Measurements from ENCODE around the gene ARID5B.
"Not testable (repeated sequence)": the region's sequence is repeated elsewhere in the genome, so short reads cannot be mapped to it uniquely, and the experiment has no call there.

The ARID5B gene

GRCh38 chr10:61900829-61901792 lies at the start of gene ARID5B:
Gene ARID5B (plus strand): TSS chr10:61901699. CDS start chr10:61901710, 11 bp downstream.
- DNase-seq (ENCODE audit: low read depth): no peak

- DNase-seq (ENCODE audit: low read depth): no peak
Observed at GRCh38 chr10:61852261-61852660, 49.2 kb upstream of the ARID5B start.

GRCh38 chr10:61855771-61856170 lies 45.7 kb upstream of the ARID5B start:
- no peak for DNase-seq (ENCODE audit: low read depth)

- no peak for DNase-seq (ENCODE audit: low read depth)
Observed at GRCh38 chr10:61857746-61858145, 43.8 kb upstream of the ARID5B start.

- no peak for DNase-seq (ENCODE audit: low read depth)
Observed at GRCh38 chr10:61859786-61860185, 41.7 kb upstream of the ARID5B start.

DNA sequence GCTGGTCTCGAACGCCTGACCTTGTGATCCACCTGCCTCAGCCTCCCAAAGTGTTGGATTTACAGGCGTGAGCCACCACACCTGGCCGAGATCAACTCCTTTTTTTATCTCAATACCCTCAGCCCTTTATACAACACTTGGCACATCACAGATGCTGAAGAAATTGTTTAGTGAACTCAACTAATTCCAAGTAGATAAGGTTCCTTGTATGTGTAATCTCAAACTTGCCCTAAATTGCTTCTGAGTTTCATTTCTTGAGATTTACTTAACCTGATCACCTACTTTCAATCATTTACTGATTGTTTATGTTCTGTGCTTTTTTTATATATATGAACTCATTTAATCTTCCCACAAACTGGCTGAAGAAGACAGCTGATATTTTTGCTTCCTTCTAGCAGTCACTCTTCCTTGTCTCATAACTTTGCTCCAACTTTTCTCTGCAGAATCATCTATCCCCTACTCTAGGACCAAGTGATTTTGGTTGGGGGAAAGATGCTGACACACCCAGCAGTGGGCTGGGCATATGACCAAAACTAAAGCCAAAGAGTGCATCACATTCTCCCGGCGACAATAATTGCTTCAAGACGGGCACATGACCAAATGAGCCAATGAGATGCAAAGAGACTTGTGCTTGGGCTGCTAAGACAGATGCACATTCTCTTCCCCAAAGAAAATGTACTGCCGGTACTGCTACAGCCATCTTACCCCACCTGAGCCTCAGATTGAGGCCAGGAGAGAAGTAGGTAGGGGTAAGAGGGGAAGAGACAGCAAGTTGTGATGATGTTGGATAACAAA lies 40.3 kb upstream of the ARID5B start:
- no peak for DNase-seq (ENCODE audit: low read depth)

GRCh38 chr10:61863981-61864380 lies 37.5 kb upstream of the ARID5B start:
- no peak for DNase-seq (ENCODE audit: low read depth)

- no peak for DNase-seq (ENCODE audit: low read depth)
Observed at GRCh38 chr10:61866700-61867368, 34.7 kb upstream of the ARID5B start.

DNA sequence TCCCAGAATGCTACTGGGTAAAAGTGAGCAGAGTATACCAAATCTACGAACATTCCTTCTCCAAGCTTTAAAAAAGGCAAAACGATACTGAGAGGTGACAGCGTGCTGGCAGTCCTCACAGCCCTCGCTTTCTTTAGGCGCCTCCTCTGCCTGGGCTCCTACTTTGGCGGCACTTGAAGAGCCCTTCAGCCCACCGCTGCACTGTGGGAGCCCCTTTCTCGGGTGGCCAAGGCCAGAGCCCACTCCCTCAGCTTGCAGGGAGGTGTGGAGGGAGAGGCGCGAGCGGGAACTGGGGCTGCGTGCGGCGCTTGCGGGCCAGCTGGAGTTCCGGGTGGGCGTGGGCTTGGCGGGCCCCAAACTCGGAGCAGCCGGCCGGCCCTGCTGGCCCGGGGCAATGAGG lies 34.1 kb upstream of the ARID5B start:
- not testable (repeated sequence) for DNase-seq (ENCODE audit: low read depth)

DNA sequence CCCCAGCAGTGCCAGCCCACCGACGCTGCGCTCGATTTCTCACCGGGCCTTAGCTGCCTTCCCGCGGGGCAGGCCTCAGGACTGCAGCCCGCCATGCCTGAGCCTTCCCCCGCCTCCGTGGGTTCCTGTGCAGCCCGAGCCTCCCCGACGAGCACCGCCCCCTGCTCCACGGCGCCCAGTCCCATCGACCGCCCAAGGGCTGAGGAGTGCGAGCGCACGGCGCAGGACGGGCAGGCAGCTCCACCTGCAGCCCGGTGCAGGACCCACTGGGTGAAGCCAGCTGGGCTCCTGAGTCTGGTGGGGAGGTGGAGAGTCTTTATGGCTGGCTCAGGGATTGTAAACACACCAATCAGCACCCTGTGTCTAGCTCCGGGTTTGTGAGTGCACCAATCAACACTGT lies 33.7 kb upstream of the ARID5B start:
- not testable (repeated sequence) for DNase-seq (ENCODE audit: low read depth)

- no peak for DNase-seq (ENCODE audit: low read depth)
Observed at GRCh38 chr10:61869041-61869675, 32.3 kb upstream of the ARID5B start.

- no peak for DNase-seq (ENCODE audit: low read depth)
Observed at GRCh38 chr10:61869774-61870525, 31.5 kb upstream of the ARID5B start.

- no peak for DNase-seq (ENCODE audit: low read depth)
Observed at GRCh38 chr10:61870526-61870895, 31.0 kb upstream of the ARID5B start.

DNA sequence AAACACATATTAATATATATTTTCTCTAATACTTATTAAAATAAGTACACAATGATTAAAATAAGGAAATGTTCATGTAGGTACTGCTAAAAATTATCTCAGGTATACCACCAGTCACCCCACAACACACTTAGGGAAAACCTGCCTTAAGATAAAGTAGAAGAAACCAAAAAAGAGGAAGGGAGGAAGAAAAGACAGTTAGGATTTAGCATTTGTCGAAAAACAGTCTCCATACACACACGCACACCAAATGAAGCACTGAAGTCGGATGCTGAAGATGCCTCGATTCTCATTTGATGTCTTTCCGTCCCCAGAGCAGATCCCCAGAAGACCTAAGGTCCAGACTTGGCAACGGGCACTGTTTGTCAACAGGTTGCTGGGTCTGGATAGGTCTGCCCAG lies 30.0 kb upstream of the ARID5B start:
- no peak for DNase-seq (ENCODE audit: low read depth)

DNA sequence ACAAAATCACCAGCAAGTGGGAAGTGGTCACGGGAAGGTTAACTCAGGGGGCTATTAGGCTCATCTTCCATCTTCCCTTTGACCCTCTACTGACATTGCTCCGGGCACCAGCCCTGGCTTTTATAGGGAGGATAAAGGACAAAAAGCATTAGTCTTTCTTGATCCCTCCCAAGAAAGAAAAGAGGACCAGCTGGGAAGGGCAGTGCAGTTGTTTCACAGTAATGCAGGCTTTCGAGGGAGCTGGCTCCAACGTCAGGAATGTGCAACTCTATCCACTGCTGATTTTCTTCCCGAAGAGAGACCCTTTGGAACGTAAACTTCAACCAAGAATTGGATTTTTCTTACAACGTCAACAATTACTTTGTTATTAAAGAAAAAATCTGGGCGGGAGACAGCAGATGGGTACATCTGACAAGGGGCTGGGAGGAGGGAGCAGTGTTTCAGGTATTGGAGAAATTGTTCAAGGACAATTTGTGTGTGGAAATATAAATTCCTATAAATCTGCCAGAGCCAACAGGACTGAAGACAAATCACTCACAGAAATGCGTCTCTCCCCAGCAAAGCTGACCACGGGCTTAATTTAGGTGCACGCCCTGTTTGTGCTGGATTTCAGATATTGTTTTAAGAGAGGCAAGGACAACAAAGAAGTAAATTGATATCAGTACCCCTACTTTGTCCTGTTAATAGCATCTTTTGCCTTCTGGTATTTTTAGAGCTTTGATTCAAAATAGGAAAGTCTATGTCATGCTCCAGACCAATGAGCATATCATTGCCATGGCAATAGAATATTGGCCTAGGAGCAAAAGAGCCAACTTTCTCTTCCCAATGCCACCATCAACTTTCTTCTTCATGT lies 23.4 kb upstream of the ARID5B start:
- DNase-seq (ENCODE audit: low read depth): no peak

DNA sequence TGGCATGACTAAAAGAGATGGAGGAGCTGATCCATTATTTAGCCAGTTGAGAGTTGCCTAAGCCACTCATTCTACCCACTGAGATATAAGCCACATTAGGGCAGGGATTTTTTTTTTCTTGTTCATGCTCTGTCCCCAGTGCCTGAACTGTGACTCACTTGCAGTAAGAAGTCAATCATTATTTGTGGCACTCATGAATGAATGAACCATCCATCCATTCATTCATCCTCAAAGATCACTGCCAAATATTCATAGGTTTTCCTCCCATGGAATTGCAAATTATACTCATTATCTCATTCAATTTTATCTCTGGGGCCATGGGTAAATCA lies 22.8 kb upstream of the ARID5B start:
- DNase-seq (ENCODE audit: low read depth): no peak

DNA sequence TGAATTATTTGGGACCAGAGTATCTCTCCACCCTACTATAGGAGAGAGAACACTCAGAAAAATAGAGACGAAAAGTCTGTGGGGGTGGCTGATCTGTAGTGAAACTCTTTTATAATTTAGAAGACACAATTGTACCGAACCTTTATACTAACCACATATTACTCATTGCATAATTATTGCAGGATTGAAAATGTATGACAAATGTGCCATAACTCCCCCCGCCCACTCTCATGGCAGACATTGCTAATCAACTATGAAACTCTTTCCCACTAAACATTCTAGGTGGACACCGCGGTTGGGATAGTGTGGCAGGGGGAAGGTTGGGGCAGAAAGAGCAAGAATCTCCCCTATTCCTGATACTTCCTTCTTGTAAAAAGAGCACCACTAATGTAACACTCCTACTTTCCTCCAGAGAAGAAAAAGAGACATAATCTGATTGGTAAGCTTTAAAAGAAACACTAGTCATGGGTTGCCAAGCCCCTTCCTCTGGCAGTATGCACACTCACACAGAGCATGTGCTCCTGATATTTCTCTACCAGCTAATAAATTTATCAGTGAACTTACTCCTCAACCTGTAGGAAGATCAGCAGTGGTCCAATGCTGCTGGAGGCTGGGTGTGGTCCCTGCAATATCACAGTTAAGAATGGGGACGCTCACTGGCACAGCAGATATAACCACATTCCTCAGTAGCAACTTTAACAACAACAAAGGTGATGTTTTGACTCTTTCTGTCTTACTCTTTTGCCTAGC lies 18.7 kb upstream of the ARID5B start:
- no peak for DNase-seq (ENCODE audit: low read depth)

DNA sequence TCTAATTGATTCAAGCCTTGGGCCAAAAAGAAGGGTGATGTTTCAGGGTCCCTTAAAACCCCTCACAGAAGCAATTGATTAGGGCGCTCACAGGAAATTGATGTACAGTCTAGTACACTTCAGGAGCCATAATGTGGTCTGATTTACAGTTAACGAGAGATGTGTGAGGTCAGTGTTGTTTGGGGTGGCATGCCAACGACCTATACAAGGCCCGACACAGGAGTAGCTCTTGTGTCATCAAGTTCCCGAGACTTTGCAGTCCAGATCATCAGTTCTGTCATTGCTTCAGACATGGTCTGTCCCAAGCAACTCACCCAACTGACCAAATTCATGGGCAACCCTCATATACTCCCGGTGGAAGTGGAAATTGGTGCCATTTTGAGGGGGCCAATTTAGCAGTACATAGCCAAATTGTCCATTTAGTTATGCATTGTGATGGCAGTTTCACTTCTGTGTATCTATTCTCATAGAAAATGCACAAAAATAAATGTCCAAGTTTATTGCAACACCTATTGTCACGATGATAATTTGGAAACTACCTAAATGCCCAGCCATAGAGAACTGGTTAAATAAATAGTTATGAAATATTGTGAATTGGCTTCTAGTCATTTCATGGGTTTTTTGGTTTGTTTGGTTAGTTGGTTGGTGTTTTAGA lies 18.0 kb upstream of the ARID5B start:
- DNase-seq (ENCODE audit: low read depth): no peak

GRCh38 chr10:61887772-61888171 lies 13.7 kb upstream of the ARID5B start:
- DNase-seq (ENCODE audit: low read depth): no peak

All from HS-27A (cell line).